ENCODE measurements around the gene ISYNA1. TPM values are rescaled to one million over a fixed set of nuclear protein-coding genes. Genes with fewer than 3 reads are reported as not detected.

Gene ISYNA1
- total RNA-seq, 1 donor, result 8.0 TPM

- Histone ChIP-seq H3K4me3 (ENCODE audit: insufficient read depth, low read length) (no peak overlapping the region), H3K4me1 (ENCODE audit: insufficient read depth, low read length) (peaks cover 9% of the 10 kb centered on the region), H3K27ac (ENCODE audit: low read depth, low read length) (no peak overlapping the region), H3K4me2 (ENCODE audit: insufficient read depth, low read length) (no peak overlapping the region), H3K79me2 (ENCODE audit: insufficient read depth, low read length) (peaks cover 9% of the 10 kb centered on the region), H3K27me3 (ENCODE audit: insufficient read depth, low read length) (peaks cover 1% of the 10 kb centered on the region), H4K20me1 (ENCODE audit: insufficient read depth, low read length) (no peaks in the 10 kb centered on the region), H2AFZ (ENCODE audit: low read length) (no peak overlapping the region), H3K9me3 (ENCODE audit: low read depth, low read length) (no peaks in the 10 kb centered on the region), H3K36me3 (ENCODE audit: insufficient read depth, low read length) (peaks cover 14% of the 10 kb centered on the region)
- DNase-seq (ENCODE audit: insufficient read length, low spot score, missing footprints), result peak; percentile 69
- TF ChIP-seq, protein P1, sequence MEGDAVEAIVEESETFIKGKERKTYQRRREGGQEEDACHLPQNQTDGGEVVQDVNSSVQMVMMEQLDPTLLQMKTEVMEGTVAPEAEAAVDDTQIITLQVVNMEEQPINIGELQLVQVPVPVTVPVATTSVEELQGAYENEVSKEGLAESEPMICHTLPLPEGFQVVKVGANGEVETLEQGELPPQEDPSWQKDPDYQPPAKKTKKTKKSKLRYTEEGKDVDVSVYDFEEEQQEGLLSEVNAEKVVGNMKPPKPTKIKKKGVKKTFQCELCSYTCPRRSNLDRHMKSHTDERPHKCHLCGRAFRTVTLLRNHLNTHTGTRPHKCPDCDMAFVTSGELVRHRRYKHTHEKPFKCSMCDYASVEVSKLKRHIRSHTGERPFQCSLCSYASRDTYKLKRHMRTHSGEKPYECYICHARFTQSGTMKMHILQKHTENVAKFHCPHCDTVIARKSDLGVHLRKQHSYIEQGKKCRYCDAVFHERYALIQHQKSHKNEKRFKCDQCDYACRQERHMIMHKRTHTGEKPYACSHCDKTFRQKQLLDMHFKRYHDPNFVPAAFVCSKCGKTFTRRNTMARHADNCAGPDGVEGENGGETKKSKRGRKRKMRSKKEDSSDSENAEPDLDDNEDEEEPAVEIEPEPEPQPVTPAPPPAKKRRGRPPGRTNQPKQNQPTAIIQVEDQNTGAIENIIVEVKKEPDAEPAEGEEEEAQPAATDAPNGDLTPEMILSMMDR (IDR thresholded peaks at IDR 0.05; ENCODE audit: extremely low read depth, low read depth, low read length), result no peak
Measured at GRCh38 chr19:18391509-18392075, 46.3 kb downstream of the ISYNA1 start.

- Histone ChIP-seq H3K4me3 (ENCODE audit: insufficient read depth, low read length) (no peak overlapping the region), H3K36me3 (ENCODE audit: insufficient read depth, low read length) (peaks cover 14% of the 10 kb centered on the region), H3K27me3 (ENCODE audit: insufficient read depth, low read length) (no peaks in the 10 kb centered on the region), H3K4me2 (ENCODE audit: insufficient read depth, low read length) (no peak overlapping the region), H3K4me1 (ENCODE audit: insufficient read depth, low read length) (peaks cover 14% of the 10 kb centered on the region), H3K27ac (ENCODE audit: low read depth, low read length) (no peak overlapping the region), H3K79me2 (ENCODE audit: insufficient read depth, low read length) (peaks cover 12% of the 10 kb centered on the region), H2AFZ (ENCODE audit: low read length) (no peak overlapping the region), H4K20me1 (ENCODE audit: insufficient read depth, low read length) (no peaks in the 10 kb centered on the region), H3K9me3 (ENCODE audit: low read depth, low read length) (no peaks in the 10 kb centered on the region)
- TF ChIP-seq, protein P1 (IDR thresholded peaks at IDR 0.05; ENCODE audit: extremely low read depth, low read depth, low read length), result no peak
- DNase-seq (ENCODE audit: insufficient read length, low spot score, missing footprints), result peak; percentile 42
Measured at GRCh38 chr19:18390065-18390907, 47.6 kb downstream of the ISYNA1 start.

- no peak overlapping the region for H3K4me2 ChIP-seq (ENCODE audit: insufficient read depth, low read length)
Measured at GRCh38 chr19:18389726-18390064, 48.2 kb downstream of the ISYNA1 start.

More at GRCh38 chr19:18389726-18390064, 48.2 kb downstream of the ISYNA1 start:
- H4K20me1 ChIP-seq (ENCODE audit: insufficient read depth, low read length), result no peaks in the 10 kb centered on the region
- H3K9me3 ChIP-seq (ENCODE audit: low read depth, low read length), result no peaks in the 10 kb centered on the region
- no peaks in the 10 kb centered on the region for H3K27me3 ChIP-seq (ENCODE audit: insufficient read depth, low read length)
- H3K4me3 ChIP-seq (ENCODE audit: insufficient read depth, low read length), result no peak overlapping the region
- H3K27ac ChIP-seq (ENCODE audit: low read depth, low read length), result no peak overlapping the region
- TF ChIP-seq, protein P1 (IDR thresholded peaks at IDR 0.05; ENCODE audit: extremely low read depth, low read depth, low read length), result no peak
- H3K36me3 ChIP-seq (ENCODE audit: insufficient read depth, low read length), result peaks cover 14% of the 10 kb centered on the region
- no peak overlapping the region for H2AFZ ChIP-seq (ENCODE audit: low read length)
- H3K4me1 ChIP-seq (ENCODE audit: insufficient read depth, low read length), result peaks cover 14% of the 10 kb centered on the region
- DNase-seq (ENCODE audit: insufficient read length, low spot score, missing footprints), result no peak
- peaks cover 12% of the 10 kb centered on the region for H3K79me2 ChIP-seq (ENCODE audit: insufficient read depth, low read length)

Data from osteoblast (primary cell).